OCI-LY1 (cell line): ENCODE measurements around the gene LCN6.

Source experiments
- H2AFZ ChIP-seq: fragments of 200-600 bp; sonication (generic), shearing (Covaris generic); 2 replicates; pipeline ENCODE4 v1.6.0; 2014; ENCODE audit warnings: antibody characterized with exemption, mild to moderate bottlenecking, low read length
- H3F3A ChIP-seq: fragments of 200-600 bp; sonication (generic), shearing (Covaris generic); 2 replicates; pipeline ENCODE4 v1.6.0; 2014; ENCODE audit warnings: mild to moderate bottlenecking, antibody characterized with exemption, low read length, moderate library complexity; ENCODE audit not compliant: insufficient read depth
- H3K27ac ChIP-seq: fragments of 200-600 bp; sonication (generic); 2 replicates; pipeline ENCODE4 v1.5.1; 2014; ENCODE audit warnings: low read length, mixed run types, mild to moderate bottlenecking, low read depth; ENCODE audit not compliant: poor library complexity, severe bottlenecking
- H3K27me3 ChIP-seq: fragments of 200-600 bp; sonication (generic); 2 replicates; pipeline ENCODE4 v1.6.0; 2014; ENCODE audit warnings: antibody characterized with exemption, mild to moderate bottlenecking, low read length, moderate library complexity; ENCODE audit not compliant: insufficient read depth
- H3K36me3 ChIP-seq: fragments of 200-600 bp; sonication (generic); 2 replicates; pipeline ENCODE4 v1.6.1; 2014; ENCODE audit warnings: mild to moderate bottlenecking, antibody characterized with exemption, low read length, moderate library complexity, mixed read lengths; ENCODE audit not compliant: insufficient read depth
- H3K4me1 ChIP-seq: fragments of 200-600 bp; sonication (generic); 2 replicates; pipeline ENCODE4 v1.5.1; 2014; ENCODE audit warnings: mild to moderate bottlenecking, low read length, moderate library complexity; ENCODE audit not compliant: insufficient read depth, severe bottlenecking
- H3K4me2 ChIP-seq: fragments of 200-600 bp; sonication (generic), shearing (Covaris generic); 2 replicates; pipeline ENCODE4 v1.6.1; 2014; ENCODE audit warnings: low read length
- H3K4me3 ChIP-seq: fragments of 200-600 bp; sonication (generic); 2 replicates; pipeline ENCODE4 v1.5.1; 2014; ENCODE audit warnings: low read length, low read depth, mild to moderate bottlenecking, mixed read lengths; ENCODE audit not compliant: poor library complexity, severe bottlenecking
- H3K79me2 ChIP-seq: fragments of 200-600 bp; shearing (Covaris generic); 2 replicates; pipeline ENCODE4 v1.6.1; 2016; ENCODE audit warnings: mixed run types, low read length, mixed read lengths; ENCODE audit not compliant: insufficient read depth
- H3K9ac ChIP-seq: fragments of 200-600 bp; sonication (generic), shearing (Covaris generic); 2 replicates; pipeline ENCODE4 v1.6.1; 2014; ENCODE audit warnings: mild to moderate bottlenecking, low read length, mixed read lengths
- H3K9me2 ChIP-seq: fragments of 200-600 bp; sonication (generic), shearing (Covaris generic); 2 replicates; pipeline ENCODE4 v1.6.1; 2014; ENCODE audit warnings: low read depth, mild to moderate bottlenecking, low read length, mixed read lengths
- H3K9me3 ChIP-seq: fragments of 200-600 bp; shearing (Covaris generic); 2 replicates; pipeline ENCODE4 v1.6.1; 2014; ENCODE audit warnings: low read length, mixed read lengths
- H4K20me1 ChIP-seq: fragments of 200-600 bp; sonication (generic), shearing (Covaris generic); 2 replicates; pipeline ENCODE4 v1.6.0; 2016; ENCODE audit warnings: mild to moderate bottlenecking, low read length; ENCODE audit not compliant: insufficient read depth
- EZH2 ChIP-seq: fragments of 200-600 bp; sonication (generic), shearing (Covaris generic); IDR thresholded peaks from 2 replicates; pipeline ENCODE4 v1.8.0; 2017; ENCODE audit warnings: borderline replicate concordance, mixed run types, mild to moderate bottlenecking, antibody characterized with exemption, low read length, moderate library complexity, mixed read lengths
- TF ChIP-seq, protein P1 (sequence below): fragments of 200-600 bp; sonication (generic), shearing (Covaris generic); IDR thresholded peaks from 2 replicates; pipeline ENCODE4 v1.5.1; 2017; ENCODE audit warnings: mild to moderate bottlenecking, antibody characterized with exemption, low read length, moderate library complexity, mixed read lengths

The LCN6 gene

DNA sequence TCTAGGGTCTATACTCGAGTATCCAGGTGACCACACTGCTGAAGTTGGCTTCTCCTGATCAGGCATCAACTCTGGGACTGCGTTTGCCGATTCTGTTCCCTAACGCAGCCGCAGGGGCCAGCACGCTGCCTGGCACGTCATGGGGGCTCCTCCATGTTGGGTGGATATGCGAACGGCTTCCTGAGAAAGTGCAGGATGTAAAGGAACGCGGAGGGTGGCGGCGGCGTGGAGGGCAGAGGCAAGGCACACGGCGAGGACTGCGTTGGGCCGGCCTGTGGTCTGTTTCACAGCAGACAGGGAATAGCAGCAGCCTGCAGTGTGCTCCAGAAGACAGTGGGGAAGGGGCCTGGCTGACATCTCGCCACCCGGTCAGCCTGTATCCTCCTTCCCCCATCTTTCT lies 9.4 kb downstream of the LCN6 start:
- H3K4me3 ChIP-seq: no peak overlapping the region
- H4K20me1 ChIP-seq: no peaks in the 10 kb centered on the region
- H3K9ac ChIP-seq: no peak overlapping the region
- no peak for TF ChIP-seq EZH2
- TF ChIP-seq, protein P1, sequence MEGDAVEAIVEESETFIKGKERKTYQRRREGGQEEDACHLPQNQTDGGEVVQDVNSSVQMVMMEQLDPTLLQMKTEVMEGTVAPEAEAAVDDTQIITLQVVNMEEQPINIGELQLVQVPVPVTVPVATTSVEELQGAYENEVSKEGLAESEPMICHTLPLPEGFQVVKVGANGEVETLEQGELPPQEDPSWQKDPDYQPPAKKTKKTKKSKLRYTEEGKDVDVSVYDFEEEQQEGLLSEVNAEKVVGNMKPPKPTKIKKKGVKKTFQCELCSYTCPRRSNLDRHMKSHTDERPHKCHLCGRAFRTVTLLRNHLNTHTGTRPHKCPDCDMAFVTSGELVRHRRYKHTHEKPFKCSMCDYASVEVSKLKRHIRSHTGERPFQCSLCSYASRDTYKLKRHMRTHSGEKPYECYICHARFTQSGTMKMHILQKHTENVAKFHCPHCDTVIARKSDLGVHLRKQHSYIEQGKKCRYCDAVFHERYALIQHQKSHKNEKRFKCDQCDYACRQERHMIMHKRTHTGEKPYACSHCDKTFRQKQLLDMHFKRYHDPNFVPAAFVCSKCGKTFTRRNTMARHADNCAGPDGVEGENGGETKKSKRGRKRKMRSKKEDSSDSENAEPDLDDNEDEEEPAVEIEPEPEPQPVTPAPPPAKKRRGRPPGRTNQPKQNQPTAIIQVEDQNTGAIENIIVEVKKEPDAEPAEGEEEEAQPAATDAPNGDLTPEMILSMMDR: no peak
- H2AFZ ChIP-seq: no peak overlapping the region
- no peaks in the 10 kb centered on the region for H3K9me3 ChIP-seq
- H3K9me2 ChIP-seq: no peaks in the 10 kb centered on the region
- no peaks in the 10 kb centered on the region for H3K4me1 ChIP-seq
- H3K27ac ChIP-seq: no peak overlapping the region
- H3K4me2 ChIP-seq: no peak overlapping the region
- peaks cover 4% of the 10 kb centered on the region; the same call in 1 of the 2 replicates for H3K27me3 ChIP-seq
- no peaks in the 10 kb centered on the region for H3K36me3 ChIP-seq
- H3F3A ChIP-seq: no peaks in the 10 kb centered on the region
- no peaks in the 10 kb centered on the region for H3K79me2 ChIP-seq

DNA sequence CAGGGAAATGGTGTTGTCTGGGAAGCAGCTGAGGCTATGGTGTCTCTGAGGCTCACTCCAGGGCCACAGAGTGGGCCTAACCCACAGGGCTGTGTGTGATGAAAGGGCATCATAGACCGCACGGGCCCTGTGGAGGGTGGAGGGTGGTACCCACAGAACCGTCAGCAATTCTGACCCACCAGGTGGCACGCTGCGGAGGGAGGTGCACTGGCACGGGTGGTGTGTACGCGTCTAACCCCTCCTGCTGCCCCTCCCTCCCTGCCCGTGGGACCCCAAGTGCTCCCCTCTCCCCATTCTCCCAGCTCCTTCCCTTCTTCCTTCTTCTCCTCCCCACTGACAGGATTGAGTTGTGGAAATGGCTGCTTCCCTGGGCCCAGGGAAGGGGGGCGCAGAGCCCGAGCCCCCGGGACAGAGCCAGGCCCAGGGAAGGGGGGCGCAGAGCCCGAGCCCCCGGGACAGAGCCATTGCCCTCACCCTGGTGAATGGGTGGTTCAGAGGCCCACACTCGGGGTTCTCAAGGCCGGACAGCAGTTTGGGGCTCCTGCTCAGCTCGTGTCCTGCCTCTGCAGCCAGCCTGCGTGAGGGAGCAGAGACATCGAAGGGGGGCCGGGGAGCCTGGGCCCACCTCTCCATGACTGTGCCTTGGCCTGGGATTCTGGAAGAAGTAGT lies 12.4 kb downstream of the LCN6 start:
- no peaks in the 10 kb centered on the region; the same call in 1 of the 2 replicates for H3K27me3 ChIP-seq
- H3K9me3 ChIP-seq: no peaks in the 10 kb centered on the region
- H3K4me1 ChIP-seq: no peaks in the 10 kb centered on the region
- no peak for TF ChIP-seq EZH2
- TF ChIP-seq, protein P1: no peak
- H3K4me3 ChIP-seq: no peak overlapping the region
- no peaks in the 10 kb centered on the region for H4K20me1 ChIP-seq
- no peaks in the 10 kb centered on the region for H3K36me3 ChIP-seq
- H3K27ac ChIP-seq: no peak overlapping the region
- no peaks in the 10 kb centered on the region for H3F3A ChIP-seq
- H3K79me2 ChIP-seq: no peaks in the 10 kb centered on the region
- H3K9ac ChIP-seq: no peak overlapping the region
- H3K4me2 ChIP-seq: no peak overlapping the region
- no peak overlapping the region for H2AFZ ChIP-seq
- no peaks in the 10 kb centered on the region for H3K9me2 ChIP-seq

DNA sequence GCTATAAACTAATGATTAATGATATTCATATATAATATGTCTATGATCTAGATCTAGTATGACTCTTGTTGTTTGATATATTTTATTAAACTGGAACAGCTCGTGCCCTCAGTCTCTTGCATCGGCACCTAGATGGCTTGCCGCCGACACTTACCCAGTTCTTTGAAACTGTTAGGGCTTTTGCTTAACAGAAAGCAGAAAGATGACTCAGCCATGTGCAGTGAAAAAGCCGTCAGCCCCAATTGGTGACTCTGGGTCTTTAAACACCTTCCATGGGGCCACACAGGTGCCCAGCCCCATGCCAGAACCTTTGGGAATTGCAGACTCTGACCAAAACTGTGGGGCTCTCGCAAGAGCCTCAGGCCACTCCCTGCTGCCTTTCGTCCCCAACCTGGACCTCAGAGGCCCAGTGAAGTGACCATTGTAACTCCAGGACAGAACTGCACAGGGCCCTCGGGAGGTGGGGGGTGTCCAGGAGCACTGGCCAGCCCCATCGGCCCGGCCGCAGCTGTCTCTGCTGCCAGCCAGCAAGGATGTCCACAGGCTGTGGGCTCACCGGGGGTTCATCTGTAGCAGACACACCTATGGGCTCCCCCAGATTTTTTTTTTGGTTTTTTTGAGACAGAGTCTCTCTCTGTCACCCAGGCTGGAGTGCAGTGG lies 13.4 kb downstream of the LCN6 start:
- H3K36me3 ChIP-seq: no peaks in the 10 kb centered on the region

More for the DNA sequence above, 13.4 kb downstream of the LCN6 start:
- H3K4me3 ChIP-seq: no peak overlapping the region
- no peaks in the 10 kb centered on the region; the same call in 1 of the 2 replicates for H3K27me3 ChIP-seq
- H3K9ac ChIP-seq: no peak overlapping the region
- H3K27ac ChIP-seq: no peak overlapping the region
- H3K4me1 ChIP-seq: no peaks in the 10 kb centered on the region
- H3K9me2 ChIP-seq: no peaks in the 10 kb centered on the region
- TF ChIP-seq, protein P1: no peak
- TF ChIP-seq EZH2: no peak
- no peaks in the 10 kb centered on the region for H4K20me1 ChIP-seq
- no peak overlapping the region for H3K4me2 ChIP-seq
- no peaks in the 10 kb centered on the region for H3F3A ChIP-seq
- no peak overlapping the region for H2AFZ ChIP-seq
- H3K79me2 ChIP-seq: no peaks in the 10 kb centered on the region
- no peaks in the 10 kb centered on the region for H3K9me3 ChIP-seq
